Vagina (tissue), 2 donors: ENCODE results near the gene UBR2.

Experiments used
- POLR2A ChIP-seq, 2 donors: fragments of 450-650 bp; IDR thresholded peaks; one replicate each; pipeline ENCODE4 v1.6.1; 2017; ENCODE audit warnings: antibody characterized with exemption in 2 of 2, mild to moderate bottlenecking in 2 of 2, moderate library complexity in 2 of 2
- POLR2AphosphoS5 ChIP-seq, 2 donors: sonication (generic); formaldehyde crosslinking; IDR thresholded peaks; one replicate each; pipeline ENCODE4 v1.9.0; 2017; ENCODE audit warnings: antibody characterized with exemption in 2 of 2, mild to moderate bottlenecking in 2 of 2, low read depth in 1 of 2; ENCODE audit not compliant: insufficient read depth in 1 of 2
- TF ChIP-seq, protein P1 (sequence below), 3 experiments: fragments of 450-650 bp in 2 of 3; fragments of 200-600 bp in 1 of 3; sonication (generic) in 1 of 3; IDR thresholded peaks; one replicate each; pipeline ENCODE4 v1.5.1; 2017 to 2019; ENCODE audit warnings: antibody characterized with exemption in 3 of 3, mild to moderate bottlenecking in 2 of 3, moderate library complexity in 2 of 3

DNA sequence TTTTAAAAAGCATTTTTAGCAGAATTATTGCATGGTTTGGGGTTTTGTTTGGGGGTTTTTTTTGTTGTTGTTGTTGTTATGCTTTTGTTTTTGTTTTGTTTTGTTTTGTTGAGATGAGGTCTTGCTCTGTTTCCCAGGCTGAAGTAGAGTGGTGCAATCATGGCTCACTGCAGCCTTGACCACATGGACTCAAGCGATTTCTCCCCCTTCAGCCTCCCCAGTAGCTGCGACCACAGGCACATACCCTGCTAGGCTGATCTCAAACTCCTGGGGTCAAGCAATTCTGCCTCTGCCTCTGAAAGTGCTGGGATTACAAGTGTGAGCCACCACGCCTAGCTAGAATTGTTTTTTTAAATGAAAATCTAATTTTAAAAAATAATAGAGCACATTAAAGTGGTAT, 35.7 kb downstream of the UBR2 start:
- TF ChIP-seq, protein P1, sequence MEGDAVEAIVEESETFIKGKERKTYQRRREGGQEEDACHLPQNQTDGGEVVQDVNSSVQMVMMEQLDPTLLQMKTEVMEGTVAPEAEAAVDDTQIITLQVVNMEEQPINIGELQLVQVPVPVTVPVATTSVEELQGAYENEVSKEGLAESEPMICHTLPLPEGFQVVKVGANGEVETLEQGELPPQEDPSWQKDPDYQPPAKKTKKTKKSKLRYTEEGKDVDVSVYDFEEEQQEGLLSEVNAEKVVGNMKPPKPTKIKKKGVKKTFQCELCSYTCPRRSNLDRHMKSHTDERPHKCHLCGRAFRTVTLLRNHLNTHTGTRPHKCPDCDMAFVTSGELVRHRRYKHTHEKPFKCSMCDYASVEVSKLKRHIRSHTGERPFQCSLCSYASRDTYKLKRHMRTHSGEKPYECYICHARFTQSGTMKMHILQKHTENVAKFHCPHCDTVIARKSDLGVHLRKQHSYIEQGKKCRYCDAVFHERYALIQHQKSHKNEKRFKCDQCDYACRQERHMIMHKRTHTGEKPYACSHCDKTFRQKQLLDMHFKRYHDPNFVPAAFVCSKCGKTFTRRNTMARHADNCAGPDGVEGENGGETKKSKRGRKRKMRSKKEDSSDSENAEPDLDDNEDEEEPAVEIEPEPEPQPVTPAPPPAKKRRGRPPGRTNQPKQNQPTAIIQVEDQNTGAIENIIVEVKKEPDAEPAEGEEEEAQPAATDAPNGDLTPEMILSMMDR (IDR thresholded peaks at IDR 0.05), result no peak
- TF ChIP-seq POLR2A (IDR thresholded peaks at IDR 0.05), result no peak
- TF ChIP-seq POLR2AphosphoS5 (IDR thresholded peaks at IDR 0.05; ENCODE audit: insufficient read depth in 1 of 2, low read depth in 1 of 2), result no peak
